NCI-H2081 (cell line): ENCODE data around the gene HLA-DRA.

Experiments used
- DNase-seq, 2 experiments: peaks; one replicate each; lab custom pipeline; 2025; lab: John Stamatoyannopoulos, UW

The HLA-DRA gene

DNA sequence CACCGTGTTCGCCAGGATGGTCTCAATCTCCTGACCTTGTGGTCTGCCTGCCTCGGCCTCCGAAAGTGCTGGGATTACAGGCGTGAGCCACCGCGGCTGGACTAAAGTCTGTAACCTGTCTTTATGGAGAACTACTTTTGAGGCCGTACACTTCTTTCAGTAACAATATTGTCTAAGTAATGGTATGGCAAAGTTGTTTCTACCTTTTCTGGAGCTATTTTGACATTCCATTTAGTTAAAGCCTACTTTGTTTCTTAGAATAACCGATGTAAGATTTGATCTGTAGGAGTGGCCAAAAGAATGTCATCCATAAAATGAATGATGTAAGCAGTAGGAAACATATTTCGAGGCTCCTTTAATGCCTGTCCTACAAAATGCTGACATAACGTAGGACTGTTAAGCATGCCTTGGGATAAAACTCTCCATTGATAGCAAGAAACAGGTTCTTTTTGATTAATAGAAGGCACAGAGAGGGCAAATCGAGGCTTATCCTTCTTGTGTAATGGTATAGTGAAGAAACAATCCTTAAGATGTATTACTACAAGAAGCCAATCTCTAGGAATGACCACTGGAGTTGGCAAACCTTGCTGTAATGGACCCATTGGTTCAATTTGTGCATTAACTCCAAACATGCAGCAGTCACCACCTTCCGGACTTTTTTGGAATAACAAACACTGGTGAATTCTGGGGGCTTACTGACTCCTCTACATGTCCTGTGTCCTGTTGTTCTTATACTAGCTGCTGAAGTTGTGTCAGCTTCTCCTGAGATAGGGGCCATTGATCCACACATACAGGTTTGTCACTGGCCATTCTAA, 35.9 kb downstream of the HLA-DRA start:
- DNase-seq: no peak

DNA sequence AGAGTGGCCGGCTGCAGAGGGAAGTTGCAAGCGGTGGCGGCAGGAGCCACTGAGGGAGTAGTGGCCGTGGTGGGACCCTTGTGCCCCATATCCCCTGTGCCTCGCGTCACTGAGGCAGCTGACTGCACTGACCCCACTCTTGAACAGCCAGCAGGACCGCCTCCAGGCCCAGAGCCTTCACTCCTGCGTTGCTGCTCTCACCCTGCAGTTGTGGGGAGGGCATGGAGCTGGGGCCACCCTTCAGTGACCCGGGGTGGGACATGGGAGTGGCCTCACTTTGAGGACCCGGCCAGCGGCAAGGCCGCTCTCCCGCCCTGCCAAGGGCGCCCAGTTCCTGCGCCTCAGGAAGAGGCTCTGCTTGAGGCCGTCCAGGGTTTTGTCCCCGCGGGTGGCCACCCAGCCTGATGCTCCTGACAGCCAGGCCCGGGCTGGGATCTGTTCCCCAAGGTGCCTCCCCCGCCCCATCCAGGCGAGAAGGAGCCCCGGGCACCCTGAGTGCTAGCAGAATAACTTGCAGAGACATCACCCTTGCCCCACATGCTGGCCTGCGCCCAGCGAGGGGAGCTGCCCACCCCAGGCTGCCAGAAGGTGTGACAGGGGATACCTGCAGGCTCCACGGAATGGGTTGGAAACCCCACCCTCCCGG, 44.4 kb downstream of the HLA-DRA start:
- DNase-seq: no peak

DNA sequence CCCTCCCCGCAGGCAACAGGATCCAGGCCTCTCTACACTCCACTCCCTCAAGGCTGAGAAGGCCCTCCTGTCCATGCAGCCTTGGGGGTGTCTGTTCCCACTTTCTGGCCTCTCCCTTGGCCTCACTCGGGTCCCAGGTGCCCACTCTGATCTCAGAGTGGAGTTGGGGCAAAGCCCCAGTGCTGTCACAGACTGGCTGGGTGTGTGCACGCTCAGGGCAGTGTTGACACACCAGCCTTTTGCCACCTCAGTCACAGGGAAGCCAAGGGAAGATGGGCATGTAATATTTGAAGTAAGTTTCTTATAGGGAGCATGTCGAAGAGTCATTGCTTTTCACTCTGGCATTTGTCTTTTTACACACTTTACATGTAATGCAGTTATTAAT, 44.9 kb downstream of the HLA-DRA start:
- no peak for DNase-seq

DNA sequence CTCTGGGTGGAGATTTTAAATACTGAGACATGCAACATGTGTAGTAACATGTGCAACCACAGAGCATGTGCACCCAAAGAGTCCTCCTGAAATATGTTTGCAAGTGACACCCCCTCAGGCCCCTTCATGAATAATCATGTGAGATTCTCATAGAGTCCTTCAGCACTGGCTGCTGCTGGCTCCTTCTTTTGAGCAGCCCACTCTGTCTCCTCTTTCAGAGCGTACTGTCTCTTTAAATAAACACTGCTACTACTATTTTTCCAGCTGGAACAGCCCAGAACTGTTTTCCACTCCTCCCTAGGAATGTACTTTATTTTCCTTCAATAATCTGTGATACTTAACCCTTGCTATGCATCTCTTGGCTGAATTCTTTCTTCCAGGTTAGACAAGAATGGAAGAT, 48.4 kb downstream of the HLA-DRA start:
- DNase-seq: no peak

DNA sequence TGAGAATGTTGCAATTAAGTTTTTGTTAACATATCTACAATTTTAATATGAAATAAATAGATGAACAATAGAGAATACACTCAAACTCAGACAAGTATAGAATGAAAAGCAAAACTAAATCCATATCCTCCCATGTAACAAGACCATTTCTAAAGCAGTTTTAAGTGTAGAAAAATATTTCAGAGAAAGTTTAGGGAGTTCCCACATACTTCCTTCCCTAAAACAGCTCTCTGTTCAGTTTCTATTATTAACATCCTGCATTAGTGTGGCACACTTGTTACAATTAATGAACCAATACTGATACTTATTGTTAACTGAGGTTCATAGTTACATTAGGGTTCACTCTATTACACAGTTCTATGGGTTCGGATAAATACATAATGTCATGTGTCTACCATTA, 52.0 kb downstream of the HLA-DRA start:
- DNase-seq: no peak

DNA sequence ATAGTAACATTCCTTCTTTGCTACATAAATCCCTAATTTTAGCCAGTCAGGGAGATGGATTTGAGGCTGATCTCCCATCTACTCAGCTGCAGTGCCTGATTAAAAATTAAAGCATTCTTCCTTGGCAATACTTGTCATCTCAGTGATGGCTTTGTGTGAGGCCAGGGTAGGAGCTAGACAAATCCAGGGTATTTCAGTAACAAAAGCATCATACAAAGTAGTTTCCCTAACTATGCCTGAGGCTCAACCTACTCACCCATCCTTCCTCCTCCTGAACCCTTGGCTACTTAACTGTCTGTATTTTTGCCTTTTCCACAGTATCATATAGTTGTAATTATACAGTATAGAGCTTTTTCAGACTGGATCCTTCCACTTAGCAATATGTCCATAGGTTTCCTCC, 52.7 kb downstream of the HLA-DRA start:
- DNase-seq: no peak
